NCI-H1092 (cell line): ENCODE results near the gene FRAS1.
"Not testable (repeated sequence)": the region's sequence is repeated elsewhere in the genome, so short reads cannot be mapped to it uniquely, and the experiment has no call there.

Experiments
- DNase-seq: peaks from one replicate; lab custom pipeline; 2025; lab: John Stamatoyannopoulos, UW

Gene FRAS1

GRCh38 chr4:78548889-78549288 lies 491.8 kb downstream of the FRAS1 start:
- not testable (repeated sequence) for DNase-seq

GRCh38 chr4:78551420-78552351 lies 494.6 kb downstream of the FRAS1 start, which contains the start of gene ANXA3:
TSS of gene ANXA3 (plus strand) at chr4:78551770. CDS start at chr4:78554474, 2,704 bp downstream.
- no peak for DNase-seq

GRCh38 chr4:78552389-78553042 lies 495.4 kb downstream of the FRAS1 start:
- no peak for DNase-seq

GRCh38 chr4:78553043-78553396 lies 495.9 kb downstream of the FRAS1 start:
- DNase-seq = no peak

DNA sequence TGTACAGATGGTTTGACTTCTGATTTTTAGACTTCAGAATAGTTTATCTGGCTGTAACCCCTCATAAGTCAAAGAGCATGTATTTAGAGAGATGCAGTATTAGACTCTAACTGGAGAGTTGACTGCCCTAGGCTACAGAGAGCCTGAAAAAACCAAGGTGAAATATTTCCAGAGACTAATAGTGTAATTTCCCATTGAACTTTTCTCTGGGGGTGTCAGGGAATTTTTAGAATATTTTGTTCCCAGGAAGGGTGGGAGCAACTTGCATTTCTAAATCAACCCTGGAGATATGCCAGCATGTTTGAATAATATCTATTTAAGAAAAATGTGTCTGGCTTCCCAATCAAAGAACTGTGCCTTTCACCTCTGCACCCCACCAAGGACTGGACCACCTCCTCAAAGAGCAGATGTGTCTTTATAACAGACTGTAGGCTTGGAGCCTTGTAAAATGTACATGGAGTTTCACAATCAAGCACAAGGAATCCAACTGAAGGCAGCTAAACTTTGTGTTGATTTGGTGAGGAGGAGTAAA lies 496.5 kb downstream of the FRAS1 start:
- no peak for DNase-seq

GRCh38 chr4:78556665-78557064 lies 499.5 kb downstream of the FRAS1 start:
- DNase-seq = no peak

DNA sequence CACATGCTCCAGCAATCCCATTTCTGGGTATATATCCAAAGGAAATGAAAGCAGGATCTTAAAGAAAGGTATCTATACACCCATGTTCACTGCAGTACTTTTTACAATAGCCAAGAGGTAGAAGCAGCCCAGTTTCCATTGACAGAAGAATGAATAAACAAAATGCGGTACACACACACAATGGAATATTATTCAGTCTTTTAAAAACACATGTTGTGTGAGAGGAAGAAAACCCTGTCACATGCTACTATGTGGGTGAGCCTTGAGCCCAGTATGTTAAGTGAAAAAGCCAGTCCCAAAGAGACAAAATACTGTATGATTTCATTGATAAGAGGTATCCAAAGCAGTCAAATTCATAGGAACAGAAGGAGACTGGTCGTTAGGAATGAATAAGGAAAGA lies 500.7 kb downstream of the FRAS1 start:
- no peak for DNase-seq

DNA sequence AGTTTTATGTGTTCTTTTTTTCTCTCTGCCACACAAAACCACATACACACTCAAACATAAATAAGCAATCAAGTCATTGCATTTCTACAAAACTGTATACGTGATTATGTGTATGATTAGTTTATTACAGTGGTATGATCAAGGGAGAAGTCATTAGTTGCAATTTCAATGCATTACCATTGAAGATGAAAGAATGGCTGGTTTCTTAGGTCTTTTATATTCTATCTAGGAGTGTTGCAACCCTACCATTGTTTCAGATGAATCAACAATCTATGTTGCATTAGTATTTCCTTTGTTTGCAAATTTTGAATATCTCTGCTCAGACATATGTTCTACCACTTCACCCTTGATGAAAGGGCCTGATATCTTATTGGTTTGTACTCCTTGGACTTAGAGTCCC lies 501.3 kb downstream of the FRAS1 start:
- DNase-seq = no peak

DNA sequence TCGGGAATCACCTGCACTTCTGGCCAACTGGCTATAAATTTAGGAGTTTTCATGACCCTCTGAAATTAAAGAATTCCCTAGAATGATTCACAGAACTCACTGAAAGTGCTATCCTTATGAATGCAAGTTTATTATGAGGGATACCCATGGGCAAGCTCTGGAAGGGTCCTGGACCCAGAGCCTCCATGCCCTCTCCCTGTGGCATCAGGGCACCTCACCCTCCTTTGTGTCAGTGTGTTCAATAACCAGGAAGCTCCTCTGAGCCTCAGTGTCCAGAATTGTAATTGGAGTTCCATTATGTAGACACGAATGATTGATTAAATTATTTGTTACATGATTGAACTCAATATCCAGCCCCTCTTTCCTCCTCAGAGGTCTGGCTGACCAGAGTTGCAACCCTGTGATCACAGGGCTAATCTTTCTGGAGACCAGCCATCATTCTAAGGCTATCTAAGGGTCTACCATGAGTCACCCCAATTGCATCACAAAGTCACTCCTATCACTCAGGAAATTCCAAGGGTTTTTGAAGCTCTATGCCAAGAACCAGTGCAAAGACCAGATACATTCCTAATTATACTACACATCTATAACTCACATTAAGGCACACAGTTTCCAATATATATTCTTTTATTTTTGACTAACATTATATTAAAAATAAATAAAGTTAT lies 503.3 kb downstream of the FRAS1 start:
- no peak for DNase-seq

- DNase-seq = no peak
Observed at GRCh38 chr4:78561677-78562076, 504.6 kb downstream of the FRAS1 start.

DNA sequence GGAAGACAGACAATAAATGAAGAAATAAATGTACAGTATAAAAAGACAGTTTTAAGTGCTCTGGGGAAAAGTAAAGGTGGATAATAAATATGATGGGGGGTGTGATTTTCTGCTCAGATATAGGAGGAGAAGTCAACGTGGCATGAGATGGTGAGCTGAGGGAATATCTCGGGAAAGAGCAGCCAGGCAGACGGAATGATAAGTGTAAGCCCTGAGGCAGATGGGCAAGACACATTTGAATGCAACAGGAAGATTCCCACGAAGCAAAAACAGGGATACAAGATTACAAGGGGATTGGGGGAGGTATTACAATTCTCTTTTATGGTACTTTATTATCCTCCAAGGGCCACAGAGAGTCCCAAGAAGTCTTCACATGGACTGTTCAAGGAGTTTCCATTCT lies 505.6 kb downstream of the FRAS1 start:
- DNase-seq = no peak

DNA sequence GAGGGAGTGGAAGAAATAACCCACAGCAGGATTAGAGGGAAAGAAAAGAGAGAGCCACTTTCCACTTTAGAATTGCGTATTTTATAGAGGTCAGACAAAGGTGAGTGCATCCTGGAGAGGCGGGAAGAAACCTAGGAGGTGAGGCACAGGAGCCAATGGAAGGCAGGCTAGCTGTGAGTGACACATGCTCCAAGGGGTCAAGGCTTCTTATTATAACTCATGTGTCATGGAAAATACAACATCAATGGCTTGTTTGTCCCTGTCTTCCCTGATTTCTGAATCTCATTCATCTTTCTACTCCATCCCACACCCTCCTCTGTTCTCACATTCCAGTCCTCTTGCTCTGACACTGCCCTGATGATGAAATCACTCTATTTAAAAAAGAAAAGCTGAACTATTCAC lies 508.8 kb downstream of the FRAS1 start:
- no peak for DNase-seq

DNA sequence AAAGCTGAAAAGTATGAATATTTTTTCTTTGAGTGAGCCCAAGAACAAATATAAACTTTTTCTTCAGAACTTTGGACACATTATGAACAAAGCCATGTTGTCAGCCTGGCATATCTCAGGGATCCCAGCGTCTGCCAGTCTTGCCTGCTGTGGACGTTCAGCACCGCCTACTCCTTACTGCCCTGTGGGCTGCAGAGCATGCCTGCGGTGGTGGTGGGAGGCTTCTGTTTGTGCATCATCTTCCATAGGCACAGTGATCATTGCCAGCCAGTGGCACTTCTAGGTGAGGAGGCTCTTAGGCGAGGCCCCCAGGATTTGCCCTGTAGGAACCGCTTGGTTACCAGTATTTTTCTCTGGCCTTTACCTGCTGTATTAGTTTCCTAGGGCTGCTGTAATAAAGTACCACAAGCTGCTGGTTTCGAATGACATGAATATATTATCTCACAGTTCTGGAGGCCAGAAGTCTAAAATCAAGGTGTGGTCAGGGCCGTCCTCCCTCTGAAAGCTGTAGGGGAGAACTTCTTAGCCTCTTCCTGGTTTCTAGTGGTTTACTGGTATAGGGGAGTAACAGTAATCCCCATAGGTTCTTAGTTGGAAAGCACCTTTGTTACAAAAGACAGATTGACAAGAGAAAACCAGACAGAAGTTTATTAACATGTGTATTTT lies 509.8 kb downstream of the FRAS1 start:
- DNase-seq = no peak

DNA sequence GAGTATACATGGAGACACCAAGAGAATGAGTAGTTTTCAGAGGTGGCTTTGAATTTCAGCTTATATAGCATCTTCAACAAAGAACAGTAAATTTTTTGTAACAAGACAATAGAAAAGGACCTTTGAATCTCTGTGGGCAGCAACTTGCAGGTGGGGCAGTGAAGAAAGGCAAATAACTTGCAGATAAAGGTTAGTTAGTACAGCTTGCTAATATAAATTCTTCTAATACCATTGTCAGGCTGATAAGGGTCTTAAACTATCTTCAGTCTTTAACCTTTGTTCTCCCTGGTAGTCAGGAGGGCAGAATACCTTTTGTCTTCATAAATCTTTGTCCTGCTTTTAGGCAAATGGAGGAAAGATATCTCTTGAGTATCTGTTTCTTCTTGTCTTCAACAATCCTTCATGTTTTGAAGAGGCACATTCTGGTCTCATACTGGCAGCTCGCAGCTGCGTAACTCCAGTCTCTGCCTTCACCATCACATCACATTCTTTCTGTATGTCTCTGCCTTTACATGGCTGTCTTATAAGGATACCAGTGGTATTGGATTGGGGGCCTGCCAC lies 510.5 kb downstream of the FRAS1 start:
- no peak for DNase-seq

DNA sequence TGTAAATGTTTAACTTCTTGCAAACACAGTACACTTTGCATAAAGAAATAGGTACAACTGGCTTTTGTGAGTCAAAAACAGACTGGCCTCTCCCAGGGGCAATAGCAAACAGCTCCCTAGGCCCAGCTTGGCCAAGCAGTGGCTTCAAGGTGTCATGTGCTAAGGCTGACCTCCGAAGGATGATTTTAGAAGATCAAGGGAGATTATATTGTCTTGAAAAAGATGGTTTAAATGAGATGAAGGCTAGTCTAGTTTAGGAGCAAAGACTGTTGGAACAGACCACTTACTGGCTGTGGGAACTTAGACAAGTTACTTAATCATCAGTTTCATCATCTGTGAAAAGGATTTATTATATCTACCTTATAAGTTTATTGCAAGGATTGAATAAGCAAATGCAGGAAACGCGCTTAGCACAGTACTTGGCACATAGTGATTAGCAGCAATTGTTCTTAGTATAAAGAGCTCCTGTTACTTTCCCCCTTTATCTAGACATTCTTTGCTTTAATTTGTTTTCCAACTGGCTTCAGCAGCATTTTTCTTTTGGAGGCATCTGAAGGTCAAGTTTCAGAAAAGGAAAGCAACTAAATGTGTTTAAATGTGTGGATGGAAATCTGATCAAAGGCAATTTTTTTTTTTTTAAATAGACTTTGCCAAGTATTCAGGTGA lies 511.6 kb downstream of the FRAS1 start:
- DNase-seq = no peak

DNA sequence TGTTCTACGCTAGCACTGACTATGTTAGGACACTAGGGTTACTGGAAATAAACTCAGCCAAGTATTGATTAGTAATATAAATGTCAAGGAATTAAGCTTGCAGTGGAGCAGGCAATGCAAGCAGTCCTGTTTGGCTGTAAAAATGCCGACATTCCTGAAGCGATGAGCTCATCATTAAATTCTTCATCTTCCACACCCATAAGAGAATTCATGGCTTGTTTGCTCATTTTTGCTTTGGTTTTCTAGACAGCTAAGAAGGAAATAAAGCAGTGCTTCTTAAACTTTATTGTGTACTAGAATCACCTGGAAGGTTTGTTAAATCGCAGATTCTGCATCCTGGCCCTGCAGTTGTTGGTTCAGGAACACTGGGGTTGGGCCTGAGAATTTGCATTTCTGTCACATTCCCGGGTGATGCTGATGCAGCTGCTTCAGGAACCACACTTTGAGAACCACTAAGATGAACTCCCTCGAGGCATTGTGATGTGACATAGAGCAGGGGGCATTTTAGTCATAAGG lies 512.2 kb downstream of the FRAS1 start:
- no peak for DNase-seq

DNA sequence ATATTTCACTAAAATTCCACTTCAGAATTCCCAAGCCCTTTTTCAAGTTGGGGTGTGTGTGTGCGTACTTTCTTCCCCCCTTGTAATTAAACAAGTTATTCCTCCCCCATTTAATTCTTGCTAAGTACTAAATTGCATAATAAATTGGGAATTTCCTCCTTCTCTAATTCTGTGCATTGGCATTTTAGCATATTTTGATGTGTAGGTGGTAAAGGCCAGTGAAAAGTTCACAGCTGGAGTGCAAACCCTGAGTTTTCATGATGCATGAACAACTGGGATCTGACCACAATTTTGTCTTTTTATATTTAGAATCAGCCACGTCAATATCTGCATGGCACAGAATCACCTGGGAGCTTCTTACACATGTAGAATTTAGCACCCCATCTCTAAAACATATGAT lies 513.0 kb downstream of the FRAS1 start:
- DNase-seq = no peak

- no peak for DNase-seq
Observed at GRCh38 chr4:78571804-78572203, 514.7 kb downstream of the FRAS1 start.

GRCh38 chr4:78578674-78579425 lies 521.7 kb downstream of the FRAS1 start:
- DNase-seq = no peak

- DNase-seq = no peak
Observed at GRCh38 chr4:78581618-78582017, 524.5 kb downstream of the FRAS1 start.
